H1 (cell line): ENCODE measurements around the gene SNRK. TPM values are rescaled to one million over a fixed set of nuclear protein-coding genes. Genes with fewer than 3 reads are reported as not detected.

Source experiments
- EP300 ChIP-seq, 2 experiments: IDR thresholded peaks; 1 replicate in 1 of 2; 2 replicates in 1 of 2; pipeline ENCODE4 v1.6.1; 2011 to 2012; ENCODE audit warnings: low read depth in 2 of 2, low read length in 2 of 2, mild to moderate bottlenecking in 2 of 2, borderline replicate concordance in 1 of 2, inconsistent platforms in 1 of 2, moderate library complexity in 1 of 2
- JUND ChIP-seq: IDR thresholded peaks from 2 replicates; pipeline ENCODE4 v1.6.1; 2011; ENCODE audit warnings: mild to moderate bottlenecking, improper control_type of control experiment, low read length
- MAX ChIP-seq: IDR thresholded peaks from 2 replicates; pipeline ENCODE4 v1.6.1; 2012; ENCODE audit warnings: inconsistent platforms
- NANOG ChIP-seq: IDR thresholded peaks from 2 replicates; pipeline ENCODE4 v1.6.1; 2011; ENCODE audit warnings: low read length, low read depth, mild to moderate bottlenecking, inconsistent platforms; ENCODE audit not compliant: insufficient read depth, poor library complexity, severe bottlenecking
- RNF2 ChIP-seq: fragments of 200-900, 300-1000 bp; sonication (generic); IDR thresholded peaks from 2 replicates; pipeline ENCODE4 v1.7.1; 2016; ENCODE audit warnings: borderline replicate concordance, low read depth, mild to moderate bottlenecking, antibody characterized with exemption, low read length; ENCODE audit not compliant: poor library complexity, severe bottlenecking; ENCODE audit errors: missing control alignments
- TEAD4 ChIP-seq: IDR thresholded peaks from 2 replicates; pipeline ENCODE4 v1.6.1; 2012; ENCODE audit warnings: low read depth, low read length, inconsistent platforms, mixed read lengths
- polyA plus RNA-seq, 7 experiments: library from polyadenylated mRNA; depleted of rRNA in 3 of 7; stranded (reverse) in 5 of 7; unstranded in 2 of 7; fragments of >200 nt in 5 of 7; fragments of 200-250 nt in 2 of 7; gene quantifications; 1 replicate in 5 of 7; 2 replicates in 1 of 7; 4 replicates in 1 of 7; pipeline versions ENCODE4 v1.2.1 to v1.2.3, GENCODE V29; 2011 to 2013; ENCODE audit warnings: missing spikeins in 2 of 7, mixed read lengths in 2 of 7
- total RNA-seq: library from RNA; stranded (reverse); fragmentation: NEBNext Ultra II Directional; extraction: Animal tissue kit (Norgen Biotek cat#: 25700); gene quantifications from 2 replicates; pipeline ENCODE4 v1.2.1, GENCODE V29; 2021

The SNRK gene
- total and polyA plus RNA-seq, 2 of the 8 experiments (the other 6 are each of a cell fraction or from before 2014, with no cell fraction given): 4.4 to 11.7 TPM

GRCh38 chr3:43363621-43364266 lies 77.4 kb downstream of the SNRK start (continued):
- TF ChIP-seq NANOG: no peak
- no peak for TF ChIP-seq RNF2
- no peak for TF ChIP-seq TEAD4
- no peak for TF ChIP-seq MAX
- no peak for TF ChIP-seq JUND
- TF ChIP-seq EP300 (IDR thresholded peaks at IDR 0.05; ENCODE audit: borderline replicate concordance in 1 of 2, low read depth in 2 of 2, low read length in 2 of 2): no peak
